GM18519 (cell line): ENCODE measurements around the gene MAP3K1.
"Not testable (repeated sequence)": the region's sequence is repeated elsewhere in the genome, so short reads cannot be mapped to it uniquely, and the experiment has no call there.

Source experiments
- ATAC-seq: cut with Tn5 transposase; IDR thresholded peaks from one replicate; pipeline ENCODE4 v1.9.1; 2021; ENCODE audit warnings: mild to moderate bottlenecking, moderate library complexity; ENCODE audit not compliant: unreplicated experiment, low FRiP score

The MAP3K1 gene

DNA sequence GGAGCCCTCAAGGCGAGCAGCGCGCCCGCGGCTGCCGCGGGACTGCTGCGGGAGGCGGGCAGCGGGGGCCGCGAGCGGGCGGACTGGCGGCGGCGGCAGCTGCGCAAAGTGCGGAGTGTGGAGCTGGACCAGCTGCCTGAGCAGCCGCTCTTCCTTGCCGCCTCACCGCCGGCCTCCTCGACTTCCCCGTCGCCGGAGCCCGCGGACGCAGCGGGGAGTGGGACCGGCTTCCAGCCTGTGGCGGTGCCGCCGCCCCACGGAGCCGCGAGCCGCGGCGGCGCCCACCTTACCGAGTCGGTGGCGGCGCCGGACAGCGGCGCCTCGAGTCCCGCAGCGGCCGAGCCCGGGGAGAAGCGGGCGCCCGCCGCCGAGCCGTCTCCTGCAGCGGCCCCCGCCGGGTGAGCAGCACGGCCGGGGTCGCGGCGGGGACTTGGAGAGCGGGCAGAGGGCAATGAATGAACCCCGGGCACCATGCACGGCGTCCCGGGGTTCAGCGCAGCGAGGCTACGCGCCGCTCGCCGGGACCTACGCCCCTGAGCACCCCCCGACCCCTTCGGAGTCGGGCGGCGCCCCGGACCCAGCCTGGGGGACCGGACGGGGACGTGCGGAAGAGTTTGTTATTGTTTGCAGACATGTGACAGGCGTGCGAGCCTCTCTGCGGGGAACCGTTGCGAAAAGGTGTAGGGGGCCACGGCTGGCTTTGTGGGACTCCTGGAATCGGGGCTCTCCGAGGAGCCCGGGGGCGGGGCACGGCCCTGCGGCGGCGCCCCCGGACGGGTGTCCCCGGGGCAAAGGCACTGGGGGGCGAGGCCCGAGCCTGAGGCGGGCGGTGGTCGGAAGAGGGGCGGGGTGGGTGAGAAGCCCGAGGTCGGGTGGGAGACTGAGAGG is 553 bp downstream of the MAP3K1 start:
- peak; percentile 24 for ATAC-seq

DNA sequence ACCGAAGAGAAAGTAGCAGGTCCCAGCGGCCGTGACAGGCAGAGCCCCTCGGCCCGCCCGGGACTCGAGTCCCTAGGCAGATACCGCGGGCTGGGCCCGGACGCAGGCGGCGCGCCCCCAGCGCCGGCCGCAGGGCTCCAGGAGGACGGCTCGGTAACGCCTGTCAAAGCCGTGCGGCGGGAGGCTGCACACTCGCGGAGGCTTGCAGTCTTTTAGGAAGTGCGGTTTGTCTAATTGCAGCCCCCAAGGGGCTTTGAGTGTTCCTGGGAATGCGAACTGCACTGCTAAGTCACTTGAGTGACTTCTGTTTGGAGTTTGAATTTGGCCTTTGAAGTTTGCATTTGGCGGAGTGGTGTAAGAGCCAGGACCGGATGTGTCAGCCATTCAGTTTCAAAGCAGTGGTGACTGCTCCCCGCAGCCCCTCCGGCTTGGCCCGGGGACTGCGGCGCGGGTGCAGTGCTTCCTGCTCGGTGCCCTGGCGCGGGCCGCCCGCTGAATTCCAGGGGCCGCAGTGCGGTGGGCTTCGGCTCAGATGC is 1.3 kb downstream of the MAP3K1 start:
- no peak for ATAC-seq

DNA sequence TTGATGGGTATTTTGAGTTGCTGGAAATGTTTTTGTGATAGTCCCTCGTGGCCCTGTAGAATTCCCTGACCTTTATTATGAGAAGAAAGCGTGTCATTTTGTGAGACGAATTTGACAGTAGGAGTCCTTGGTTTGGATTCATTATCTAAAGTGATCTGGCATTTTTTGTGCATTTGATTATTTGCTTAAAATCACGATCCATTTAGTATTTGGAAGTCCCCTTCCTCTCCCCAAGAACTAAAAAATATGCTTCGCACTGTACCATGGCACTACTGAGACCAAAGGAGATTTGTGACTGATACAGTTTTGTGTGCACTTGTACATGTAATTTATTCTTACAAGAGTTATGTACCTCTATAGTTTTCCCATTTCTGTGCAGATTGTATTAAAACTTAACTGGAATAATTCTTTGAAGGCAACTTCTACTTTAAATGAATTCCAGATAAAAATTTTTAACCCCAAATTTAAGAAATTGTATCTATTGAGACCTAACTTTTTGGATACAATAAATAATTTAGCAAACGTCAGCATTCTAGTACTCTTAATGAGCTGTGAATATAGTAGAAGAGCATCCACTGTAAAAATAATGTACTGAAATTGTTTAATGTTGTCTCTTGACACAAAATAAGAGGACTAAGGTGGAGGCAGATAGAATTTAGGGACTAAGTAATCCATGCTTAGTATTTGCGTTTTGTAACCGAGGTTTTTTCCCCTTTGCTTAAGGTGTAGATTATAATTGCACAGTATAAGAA is 2.1 kb downstream of the MAP3K1 start:
- no peak for ATAC-seq

DNA sequence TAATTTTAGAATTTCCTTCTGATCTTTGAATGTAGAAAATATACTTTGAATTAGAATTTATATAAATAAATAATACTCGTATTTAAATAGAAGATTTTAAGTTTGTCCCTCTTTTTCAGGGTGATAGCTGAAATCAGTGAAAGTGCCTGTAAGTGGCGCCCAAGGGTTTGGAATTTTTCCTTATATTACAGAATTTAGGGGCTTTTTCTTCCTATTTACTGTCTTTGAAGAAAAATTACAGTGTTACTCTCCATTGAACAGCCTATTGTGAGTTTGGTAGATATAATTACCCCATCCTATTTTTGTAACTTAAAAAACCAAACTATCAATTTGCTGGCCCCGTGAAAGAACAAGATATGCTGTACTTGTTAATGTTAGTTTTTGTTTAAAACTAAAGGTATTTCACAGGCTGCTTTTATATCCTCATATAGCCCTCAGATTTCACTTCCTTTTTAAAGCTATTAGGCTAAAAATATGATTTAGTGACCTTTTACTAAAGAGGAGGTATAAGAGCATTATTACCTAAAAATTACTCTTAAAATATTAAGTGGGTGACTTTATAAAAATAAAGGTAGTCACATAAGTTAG is 3.2 kb downstream of the MAP3K1 start:
- ATAC-seq, result no peak

DNA sequence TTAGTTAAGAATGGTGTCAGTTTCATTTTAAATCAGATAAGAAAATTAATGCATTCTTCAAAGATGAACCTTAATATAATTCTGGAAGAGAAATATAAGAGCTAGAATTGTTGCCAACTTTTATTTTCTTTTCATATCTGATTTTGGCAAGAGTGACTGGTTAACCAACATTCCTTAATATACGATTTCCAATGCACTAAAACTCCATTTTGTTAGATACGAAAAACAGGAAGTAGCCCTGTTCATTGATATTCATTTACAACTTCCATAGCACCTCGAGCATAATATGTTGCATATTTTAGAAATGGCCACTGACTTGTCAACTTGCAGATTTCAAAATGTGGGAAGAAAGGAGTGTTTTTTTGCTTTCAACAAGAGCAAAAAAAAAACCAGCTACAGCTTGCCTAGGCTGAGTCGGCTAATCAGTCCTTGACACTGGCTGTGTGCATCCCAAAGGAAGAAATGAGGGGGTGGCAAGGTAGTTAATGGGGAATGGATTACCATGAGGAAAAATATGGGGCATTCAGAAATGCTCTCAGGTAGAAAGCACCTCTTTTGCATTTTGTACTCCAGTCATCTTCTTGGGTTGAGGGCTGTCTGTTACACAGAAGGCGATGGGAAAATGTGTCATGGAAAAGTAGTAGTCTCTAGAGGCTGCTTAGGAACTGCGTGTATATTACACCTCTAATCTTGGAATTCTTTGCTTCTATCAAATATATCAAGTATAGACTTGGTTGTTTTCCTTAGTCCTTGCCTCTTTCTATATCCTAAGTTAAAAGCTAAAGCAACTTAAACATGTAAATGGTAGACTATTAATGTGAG is 3.9 kb downstream of the MAP3K1 start:
- ATAC-seq, result no peak

- not testable (repeated sequence) for ATAC-seq
These were observed 6.5 kb downstream of the MAP3K1 start for GRCh38 chr5:56821868-56822267.

GRCh38 chr5:56822981-56823380 is 7.6 kb downstream of the MAP3K1 start:
- ATAC-seq, result no peak

- ATAC-seq, result no peak
These were observed 8.7 kb downstream of the MAP3K1 start for GRCh38 chr5:56824019-56824418.

- ATAC-seq, result no peak
These were observed 10.0 kb downstream of the MAP3K1 start for GRCh38 chr5:56825222-56825824.

- no peak for ATAC-seq
These were observed 11.7 kb downstream of the MAP3K1 start for GRCh38 chr5:56827049-56827448.

GRCh38 chr5:56827924-56828323 is 12.6 kb downstream of the MAP3K1 start:
- ATAC-seq, result no peak

GRCh38 chr5:56829137-56829908 is 14.0 kb downstream of the MAP3K1 start:
- ATAC-seq, result no peak

- no peak for ATAC-seq
These were observed 16.4 kb downstream of the MAP3K1 start for GRCh38 chr5:56831773-56832172.

- ATAC-seq, result no peak
These were observed 18.0 kb downstream of the MAP3K1 start for GRCh38 chr5:56833325-56833724.

DNA sequence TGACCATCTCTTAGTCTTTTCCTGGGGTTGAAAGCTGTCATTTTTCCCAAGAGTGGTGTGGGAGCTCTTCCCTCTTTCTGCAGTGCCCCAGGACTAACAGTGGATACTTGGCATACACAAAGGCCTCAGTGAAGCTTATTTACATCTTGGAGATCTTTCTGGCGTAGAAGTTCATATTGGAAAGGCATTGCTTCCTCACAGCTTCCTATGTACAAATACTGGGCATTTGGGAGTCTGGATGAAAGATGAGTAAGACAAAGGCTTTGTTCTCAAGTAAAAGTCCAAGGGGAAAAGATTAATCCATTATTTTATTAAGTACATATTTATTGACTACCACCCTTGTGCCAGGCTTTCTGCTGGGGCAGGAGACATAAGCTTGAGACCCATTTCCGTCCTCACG is 22.0 kb downstream of the MAP3K1 start:
- no peak for ATAC-seq

GRCh38 chr5:56837956-56838355 is 22.6 kb downstream of the MAP3K1 start:
- ATAC-seq, result no peak

GRCh38 chr5:56838409-56839039 is 23.2 kb downstream of the MAP3K1 start:
- no peak for ATAC-seq

DNA sequence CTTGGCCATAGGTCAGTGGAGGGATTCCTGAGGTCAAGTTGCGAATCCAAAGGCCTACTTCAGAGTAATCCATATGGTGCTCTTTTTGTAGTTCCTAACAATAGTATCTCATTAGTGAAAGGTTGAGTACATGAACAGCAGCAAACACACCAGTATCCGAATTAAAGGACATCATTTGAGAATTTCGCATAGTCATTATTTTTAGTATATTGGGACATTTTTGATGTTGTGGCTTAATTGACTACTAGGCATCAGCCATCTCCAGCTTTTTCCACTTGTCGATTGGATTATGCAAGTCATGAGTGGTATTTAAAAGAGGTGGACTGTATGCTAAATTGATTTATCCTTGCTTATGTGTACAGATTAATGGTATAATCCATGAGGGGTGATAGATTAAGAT is 23.7 kb downstream of the MAP3K1 start:
- no peak for ATAC-seq

- ATAC-seq, result no peak
These were observed 25.2 kb downstream of the MAP3K1 start for GRCh38 chr5:56840597-56840996.
